ENCODE measurements around the gene HAO2.

The HAO2 gene

GRCh38 chr1:119438761-119439160 lies 70.2 kb downstream of the HAO2 start:
- no peak for DNase-seq (ENCODE audit: low spot score)

DNA sequence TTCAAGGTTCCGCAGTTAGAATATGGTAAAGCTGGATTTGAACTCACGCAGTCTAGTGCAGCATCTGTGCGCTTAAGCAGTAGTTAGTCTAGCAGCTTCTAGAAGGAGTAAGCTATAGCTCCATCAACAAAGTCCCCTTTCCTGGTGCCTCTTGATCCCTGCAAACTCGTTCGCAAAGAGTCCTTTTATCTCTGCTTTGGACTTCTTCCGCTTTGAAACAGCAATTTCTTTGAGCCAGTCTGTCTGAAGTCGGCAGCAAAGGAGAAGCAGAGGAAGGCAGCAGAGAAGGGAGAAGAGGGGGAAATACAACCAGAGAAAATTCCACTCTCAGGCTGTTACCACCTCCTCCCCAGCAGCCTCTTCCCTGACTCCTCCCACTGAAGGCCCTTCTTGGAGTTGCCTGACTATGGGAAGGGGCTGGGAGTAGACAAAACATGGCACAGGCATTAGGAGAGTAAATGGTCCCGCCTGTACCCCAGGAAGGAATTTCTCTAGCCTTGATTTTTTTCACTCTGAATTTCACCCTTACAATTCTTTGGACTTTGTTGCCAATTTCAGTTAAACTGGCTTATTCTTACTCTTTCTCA lies 72.2 kb downstream of the HAO2 start:
- DNase-seq (ENCODE audit: low spot score), result no peak

DNA sequence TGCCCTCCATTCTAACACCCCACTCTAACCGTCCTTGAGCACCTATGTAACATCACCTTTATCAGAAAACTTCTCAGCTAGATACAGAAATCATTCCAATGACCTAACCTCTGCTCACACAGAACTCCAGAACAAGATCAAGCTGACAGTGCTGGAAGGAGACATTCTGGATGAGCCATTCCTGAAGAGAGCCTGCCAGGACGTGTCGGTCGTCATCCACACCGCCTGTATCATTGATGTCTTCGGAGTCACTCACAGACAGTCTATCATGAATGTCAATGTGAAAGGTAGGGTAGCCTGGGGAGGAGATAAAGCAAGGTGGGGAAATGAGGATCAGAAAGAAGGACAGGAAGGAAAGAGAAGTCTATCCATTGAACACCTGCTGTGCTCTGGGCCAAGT lies 74.2 kb downstream of the HAO2 start:
- DNase-seq (ENCODE audit: low spot score), result no peak

All from RKO (cell line).